SKM-1 treated with dmso at 0.1 percent for 144 hours (cell line): ENCODE data around the gene SLC25A19.

Experiments used
- DNase-seq: peaks from one replicate; lab custom pipeline; 2025; ENCODE audit not compliant: unreplicated experiment; lab: John Stamatoyannopoulos, UW

SLC25A19 gene

GRCh38 chr17:75289115-75289831 is at the start of gene SLC25A19:
Gene SLC25A19 (minus strand): TSS chr17:75289433. CDS start chr17:75286764, 2,669 bp downstream.
- DNase-seq: peak; percentile 96

DNA sequence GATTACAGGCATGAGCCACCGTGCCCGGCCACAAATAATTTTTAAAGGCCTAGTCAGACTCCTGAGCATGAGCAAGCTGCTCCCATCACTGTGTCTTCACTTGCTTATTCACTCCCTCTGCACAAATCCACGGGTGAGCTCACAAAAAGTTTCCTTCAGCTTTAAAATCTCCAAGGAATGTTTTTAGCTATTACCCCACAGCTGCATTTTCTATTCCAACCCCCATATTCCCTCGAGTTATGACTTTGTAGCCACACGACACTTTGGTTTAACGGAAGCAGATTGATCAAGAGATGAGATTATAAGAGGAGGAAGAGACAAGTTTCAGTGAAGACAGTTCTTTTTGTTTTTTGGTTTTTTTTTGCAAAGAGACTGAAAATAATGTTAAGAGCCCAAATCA is 49.1 kb upstream of the SLC25A19 start:
- peak; percentile 64 for DNase-seq

GRCh38 chr17:75335315-75335714 is 46.1 kb upstream of the SLC25A19 start:
- DNase-seq: no peak

- DNase-seq: no peak
These were observed 45.5 kb upstream of the SLC25A19 start for GRCh38 chr17:75334723-75335122.

- no peak for DNase-seq
These were observed 42.4 kb upstream of the SLC25A19 start for GRCh38 chr17:75331671-75332070.

GRCh38 chr17:75327757-75328156 is 38.5 kb upstream of the SLC25A19 start:
- DNase-seq: no peak

GRCh38 chr17:75326226-75326848 is 37.1 kb upstream of the SLC25A19 start:
- peak; percentile 71 for DNase-seq

DNA sequence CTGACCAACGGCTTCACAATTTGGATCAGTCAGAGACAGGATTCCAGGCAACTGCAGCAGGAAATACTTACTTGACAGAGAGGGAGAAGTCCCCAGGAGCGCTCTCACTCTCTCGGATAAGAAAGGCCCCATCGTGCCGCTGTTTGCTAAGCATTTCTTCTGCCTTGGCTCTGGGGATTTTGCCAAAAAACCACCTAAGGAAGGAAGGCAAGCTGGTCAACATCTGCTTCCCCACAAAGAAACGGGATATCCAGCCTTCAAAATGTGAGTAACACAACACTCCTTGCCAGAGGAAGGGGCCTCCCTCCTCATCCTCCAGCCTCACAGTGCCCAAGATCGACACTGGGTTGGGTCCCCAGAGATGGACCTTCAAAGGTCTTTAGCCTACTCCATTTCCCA is 36.6 kb upstream of the SLC25A19 start:
- no peak for DNase-seq

DNA sequence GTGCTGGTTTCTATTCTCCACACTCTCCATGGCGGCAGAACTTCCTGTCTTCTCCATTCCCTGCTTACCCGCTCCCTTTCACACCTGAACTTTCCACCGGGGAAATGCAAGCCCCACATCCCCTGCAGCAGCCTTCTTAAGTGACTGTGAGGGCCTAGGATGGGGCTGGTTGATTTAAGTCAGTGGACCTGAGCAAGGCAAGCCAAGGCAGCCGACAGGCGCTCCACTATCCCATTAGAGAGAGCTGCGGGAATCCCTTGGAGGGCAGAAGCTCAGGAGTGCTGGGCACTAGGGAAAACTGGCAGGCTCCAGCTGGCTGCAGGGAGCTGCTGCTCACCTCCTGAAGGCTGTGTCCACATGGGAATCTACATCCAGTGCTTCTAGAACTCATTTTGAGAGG is 36.1 kb upstream of the SLC25A19 start:
- DNase-seq: no peak

DNA sequence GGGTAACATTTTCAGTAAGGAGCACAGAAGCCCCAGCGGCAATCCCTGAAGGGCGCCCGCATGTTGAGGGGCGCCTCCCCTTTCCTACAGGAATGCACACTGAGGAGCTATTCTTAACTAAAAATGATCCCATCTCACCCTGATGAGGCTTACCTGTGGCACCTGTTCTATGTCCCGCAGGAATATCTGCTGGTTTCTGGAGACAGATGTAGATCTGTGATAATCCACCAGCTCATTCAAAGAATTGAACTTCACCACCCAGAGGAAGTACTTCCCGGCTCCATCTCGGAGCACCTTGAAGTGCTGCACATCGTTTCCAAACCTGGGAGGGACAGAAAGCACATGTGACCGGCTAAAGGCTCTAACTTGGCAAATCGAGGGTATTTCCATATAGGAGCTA is 32.3 kb upstream of the SLC25A19 start:
- DNase-seq: no peak

- DNase-seq: no peak
These were observed 30.9 kb upstream of the SLC25A19 start for GRCh38 chr17:75319904-75320691.

DNA sequence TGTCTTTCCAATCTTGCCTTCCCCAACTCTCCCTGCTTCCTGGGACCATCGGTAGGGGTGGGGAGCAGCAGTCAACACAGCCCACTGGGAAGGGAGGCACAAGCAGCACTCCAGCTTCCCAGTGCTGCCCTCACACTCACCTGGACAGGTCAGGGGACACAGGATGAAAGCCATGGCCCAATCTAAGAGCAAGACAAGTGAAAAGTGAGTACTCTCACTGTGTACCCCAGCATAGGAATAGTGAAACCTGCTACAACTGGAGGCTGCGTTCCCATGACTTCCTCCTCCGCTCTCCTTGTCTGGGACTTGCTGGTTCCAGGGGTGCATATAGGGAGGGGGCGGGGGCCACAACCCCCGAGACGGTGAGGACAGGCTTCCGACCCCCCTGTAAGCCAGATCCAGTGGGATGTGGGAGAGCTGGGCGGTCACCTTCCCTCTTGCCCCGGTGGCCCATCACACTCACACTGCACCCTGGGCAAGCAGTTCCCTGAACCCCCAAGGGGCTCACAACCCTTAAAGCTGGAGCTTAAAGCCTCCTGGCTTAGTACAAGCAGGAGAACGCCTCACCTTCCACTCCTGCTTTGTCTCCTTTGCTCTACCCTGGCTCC is 29.5 kb upstream of the SLC25A19 start:
- DNase-seq: no peak

GRCh38 chr17:75318211-75318610 is 29.0 kb upstream of the SLC25A19 start:
- DNase-seq: no peak

- no peak for DNase-seq
These were observed 28.4 kb upstream of the SLC25A19 start for GRCh38 chr17:75317671-75318070.

- DNase-seq: no peak
These were observed 27.0 kb upstream of the SLC25A19 start for GRCh38 chr17:75316253-75316652.

GRCh38 chr17:75315541-75316243 is 26.5 kb upstream of the SLC25A19 start:
- DNase-seq: no peak

DNA sequence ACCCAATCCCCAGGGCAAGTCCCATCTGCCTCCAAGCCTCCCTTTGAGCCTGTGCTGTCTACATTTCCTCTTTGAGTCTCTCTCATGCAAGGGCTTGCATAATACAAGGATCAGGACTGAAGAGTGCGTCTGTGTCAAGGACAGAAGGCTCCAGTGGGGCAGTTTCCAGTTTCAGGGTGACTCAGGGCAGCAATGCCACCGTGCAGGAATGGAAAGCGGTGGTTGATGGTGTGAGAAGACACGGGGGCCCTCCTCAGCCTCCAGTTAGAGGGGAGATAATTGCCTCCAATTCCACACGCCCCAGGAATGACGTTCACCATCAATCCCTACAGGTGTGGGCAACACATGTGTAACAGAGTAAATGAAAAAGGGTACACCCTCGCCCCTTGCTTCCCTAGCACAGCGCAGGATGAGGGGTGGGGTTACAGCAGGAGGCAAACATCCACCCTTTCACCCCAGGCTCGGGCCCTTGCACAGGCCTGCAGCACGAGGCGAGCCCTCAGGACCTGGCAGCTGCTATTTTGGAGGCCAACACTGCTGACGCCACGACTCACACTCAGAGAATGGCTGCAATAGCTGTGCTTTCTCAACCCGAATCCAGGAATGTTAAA is 24.8 kb upstream of the SLC25A19 start:
- DNase-seq: peak; percentile 88

DNA sequence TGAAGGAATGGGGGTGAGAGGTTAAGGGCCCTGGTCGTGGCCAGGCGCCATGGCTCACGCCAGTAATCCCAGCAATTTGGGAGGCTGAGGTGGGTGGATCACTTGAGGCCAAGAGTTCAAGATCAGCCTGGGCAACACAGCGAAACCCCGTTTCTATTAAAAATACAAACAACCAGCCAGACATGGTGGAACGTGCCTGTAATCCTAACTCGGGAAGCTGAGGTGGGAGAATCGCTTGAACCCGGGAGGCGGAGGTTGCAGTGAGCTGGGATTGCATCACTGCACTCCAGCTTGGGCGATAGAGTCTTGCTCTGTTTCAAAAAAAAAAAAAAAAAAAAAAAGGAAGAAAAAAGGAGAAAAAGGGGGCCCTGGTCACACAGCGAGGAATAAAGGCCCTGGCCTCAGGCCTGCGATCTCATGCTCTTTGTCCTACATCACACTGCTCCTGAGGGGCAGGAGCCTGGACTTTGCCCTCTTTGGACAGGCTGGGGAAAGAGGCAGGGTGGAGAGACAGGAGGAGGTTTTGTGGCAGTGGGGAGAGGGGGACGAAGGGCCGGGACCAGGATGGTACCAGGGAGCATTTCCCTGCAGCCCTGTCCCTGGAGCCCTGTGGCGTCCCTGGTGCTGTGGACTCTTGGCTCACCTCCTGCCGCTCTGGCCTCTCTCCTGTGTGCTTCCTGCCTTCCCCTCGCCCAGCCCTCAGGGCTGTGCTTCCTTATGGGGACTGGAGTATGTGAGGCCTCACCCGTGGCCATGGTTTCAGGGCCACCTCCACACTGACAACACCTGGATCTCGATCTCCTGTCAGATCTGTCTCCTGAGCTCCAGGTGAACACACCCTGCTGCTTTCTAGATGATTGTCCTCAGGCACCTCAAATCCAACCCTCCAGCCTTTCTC is 19.7 kb upstream of the SLC25A19 start:
- DNase-seq: no peak

GRCh38 chr17:75307957-75308731 is 18.9 kb upstream of the SLC25A19 start:
- no peak for DNase-seq
